Measurements from ENCODE around the gene VDAC2. TPM values are rescaled to one million over a fixed set of nuclear protein-coding genes. Genes with fewer than 3 reads are reported as not detected.
"Not testable (repeated sequence)": the region's sequence is repeated elsewhere in the genome, so short reads cannot be mapped to it uniquely, and the experiment has no call there.

Gene VDAC2
- total RNA-seq, 2 experiments from 2014 or later = 193 TPM

GRCh38 chr10:75186310-75186709 lies 24.3 kb upstream of the VDAC2 start:
- Mint-ChIP-seq H3K27me3 (ENCODE audit: low read depth) (no peaks in the 10 kb centered on the region), H3K4me3 (no peak overlapping the region), H3K4me1 (ENCODE audit: low read depth) (peaks cover 11% of the 10 kb centered on the region), H3K27ac (no peak overlapping the region), H3K36me3 (ENCODE audit: low read depth) (peaks cover 1% of the 10 kb centered on the region), H3K9me3 (no peaks in the 10 kb centered on the region)
- CTCF ChIA-PET = interaction anchor here (0.7 to 4.0 kb wide), 5 partner anchors 9 to 50 kb away, joined by 3 to 42 read pairs (median 25); partner anchors contain the start of gene COMTD1
- no peak for DNase-seq
- intact Hi-C loops (cut with micrococcal nuclease) = no loop called here

- peak; percentile 82 for DNase-seq
- no peak overlapping the region for H3K27ac Mint-ChIP-seq
- H3K4me1 Mint-ChIP-seq (ENCODE audit: low read depth) = peaks cover 8% of the 10 kb centered on the region
- H3K4me3 Mint-ChIP-seq = no peak overlapping the region
- H3K9me3 Mint-ChIP-seq = no peaks in the 10 kb centered on the region
- H3K27me3 Mint-ChIP-seq (ENCODE audit: low read depth) = no peaks in the 10 kb centered on the region
- H3K36me3 Mint-ChIP-seq (ENCODE audit: low read depth) = no peaks in the 10 kb centered on the region
- CTCF ChIA-PET = interaction anchor here (0.6 to 4.0 kb wide), 15 partner anchors 9 to 998 kb away, joined by 3 to 42 read pairs (median 5); partner anchors contain the start of genes COMTD1 and VDAC2
- intact Hi-C loops (cut with micrococcal nuclease) = loop anchor here (1.0 kb wide), 3 partner anchors 22 to 48 kb away; partner anchors contain the start of gene VDAC2
Observed at GRCh38 chr10:75187961-75188426, 22.6 kb upstream of the VDAC2 start.

- H3K36me3 Mint-ChIP-seq (ENCODE audit: low read depth); H3K27ac Mint-ChIP-seq; H3K9me3 Mint-ChIP-seq; H3K4me3 Mint-ChIP-seq; H3K27me3 Mint-ChIP-seq (ENCODE audit: low read depth); H3K4me1 Mint-ChIP-seq (ENCODE audit: low read depth); DNase-seq: not testable (repeated sequence)
- CTCF ChIA-PET = interaction anchor here (0.6 to 4.0 kb wide), 15 partner anchors 9 to 998 kb away, joined by 3 to 42 read pairs (median 5); partner anchors contain the start of genes COMTD1 and VDAC2
- intact Hi-C loops (cut with micrococcal nuclease) = loop anchor here (1.0 kb wide), 3 partner anchors 22 to 48 kb away; partner anchors contain the start of gene VDAC2
Observed at GRCh38 chr10:75188522-75188921, 22.1 kb upstream of the VDAC2 start.

- intact Hi-C loops (cut with micrococcal nuclease) = no loop called here
- H3K27me3 Mint-ChIP-seq (ENCODE audit: low read depth) = no peaks in the 10 kb centered on the region
- no peak overlapping the region for H3K27ac Mint-ChIP-seq
- CTCF ChIA-PET = interaction anchor here (0.5 to 4.0 kb wide), 4 partner anchors 22 to 46 kb away, joined by 4 to 42 read pairs (median 8); partner anchors contain the start of genes COMTD1 and VDAC2
- no peaks in the 10 kb centered on the region for H3K36me3 Mint-ChIP-seq (ENCODE audit: low read depth)
- DNase-seq = no peak
- peaks cover 8% of the 10 kb centered on the region for H3K4me1 Mint-ChIP-seq (ENCODE audit: low read depth)
- H3K4me3 Mint-ChIP-seq = no peak overlapping the region
- no peaks in the 10 kb centered on the region for H3K9me3 Mint-ChIP-seq
Observed at GRCh38 chr10:75189266-75190096, 21.1 kb upstream of the VDAC2 start.

- CTCF ChIA-PET = interaction anchor here (0.8 to 1.0 kb wide), 2 partner anchors 18 to 39 kb away, joined by 3 to 5 read pairs; partner anchors contain the start of gene VDAC2
- intact Hi-C loops (cut with micrococcal nuclease) = no loop called here
- Mint-ChIP-seq H3K9me3 (no peaks in the 10 kb centered on the region), H3K4me1 (ENCODE audit: low read depth) (peaks cover 8% of the 10 kb centered on the region), H3K4me3 (no peak overlapping the region), H3K36me3 (ENCODE audit: low read depth) (no peaks in the 10 kb centered on the region), H3K27ac (no peak overlapping the region), H3K27me3 (ENCODE audit: low read depth) (no peaks in the 10 kb centered on the region)
- DNase-seq = no peak
Observed at GRCh38 chr10:75191821-75192568, 18.6 kb upstream of the VDAC2 start.

GRCh38 chr10:75194625-75195024 lies 16.0 kb upstream of the VDAC2 start:
- H3K9me3 Mint-ChIP-seq; H3K36me3 Mint-ChIP-seq (ENCODE audit: low read depth); H3K27me3 Mint-ChIP-seq (ENCODE audit: low read depth); intact Hi-C loops (cut with micrococcal nuclease); H3K4me3 Mint-ChIP-seq; H3K27ac Mint-ChIP-seq; DNase-seq; H3K4me1 Mint-ChIP-seq (ENCODE audit: low read depth): not testable (repeated sequence)
- CTCF ChIA-PET = interaction anchor here (0.6 to 1.0 kb wide), 5 partner anchors 8 to 1072 kb away, joined by 3 to 4 read pairs (median 3); no protein-coding TSS in a partner anchor

- no peak for DNase-seq
- no peaks in the 10 kb centered on the region for H3K4me1 Mint-ChIP-seq (ENCODE audit: low read depth)
- no peaks in the 10 kb centered on the region for H3K27me3 Mint-ChIP-seq (ENCODE audit: low read depth)
- H3K36me3 Mint-ChIP-seq (ENCODE audit: low read depth) = no peaks in the 10 kb centered on the region
- CTCF ChIA-PET = interaction anchor here (0.7 to 3.0 kb wide), 5 partner anchors 8 to 1072 kb away, joined by 3 to 25 read pairs (median 3); no protein-coding TSS in a partner anchor
- H3K9me3 Mint-ChIP-seq = no peaks in the 10 kb centered on the region
- H3K4me3 Mint-ChIP-seq = no peak overlapping the region
- H3K27ac Mint-ChIP-seq = no peak overlapping the region
- intact Hi-C loops (cut with micrococcal nuclease) = no loop called here
Observed at GRCh38 chr10:75195035-75195763, 15.4 kb upstream of the VDAC2 start.

- Mint-ChIP-seq H3K27ac (no peak overlapping the region), H3K4me3 (no peak overlapping the region), H3K27me3 (ENCODE audit: low read depth) (no peaks in the 10 kb centered on the region), H3K4me1 (ENCODE audit: low read depth) (no peaks in the 10 kb centered on the region), H3K36me3 (ENCODE audit: low read depth) (no peaks in the 10 kb centered on the region), H3K9me3 (no peaks in the 10 kb centered on the region)
- CTCF ChIA-PET = interaction anchor here (1.6 to 3.0 kb wide), 2 partner anchors 10 to 39 kb away, joined by 5 to 25 read pairs; partner anchors contain the start of gene COMTD1
- intact Hi-C loops (cut with micrococcal nuclease) = no loop called here
- DNase-seq = no peak
Observed at GRCh38 chr10:75197066-75197465, 13.5 kb upstream of the VDAC2 start.

GRCh38 chr10:75197906-75198305 lies 12.7 kb upstream of the VDAC2 start:
- no peak for DNase-seq
- no peaks in the 10 kb centered on the region for H3K4me1 Mint-ChIP-seq (ENCODE audit: low read depth)
- H3K27me3 Mint-ChIP-seq (ENCODE audit: low read depth) = no peaks in the 10 kb centered on the region
- H3K27ac Mint-ChIP-seq = no peak overlapping the region
- no peaks in the 10 kb centered on the region for H3K9me3 Mint-ChIP-seq
- CTCF ChIA-PET = interaction anchor here (1.6 to 3.0 kb wide), 2 partner anchors 11 to 38 kb away, joined by 5 to 25 read pairs; partner anchors contain the start of gene COMTD1
- no peak overlapping the region for H3K4me3 Mint-ChIP-seq
- H3K36me3 Mint-ChIP-seq (ENCODE audit: low read depth) = no peaks in the 10 kb centered on the region
- intact Hi-C loops (cut with micrococcal nuclease) = no loop called here

GRCh38 chr10:75199949-75200348 lies 10.6 kb upstream of the VDAC2 start:
- H3K27ac Mint-ChIP-seq; H3K36me3 Mint-ChIP-seq (ENCODE audit: low read depth); H3K9me3 Mint-ChIP-seq; H3K4me3 Mint-ChIP-seq; intact Hi-C loops (cut with micrococcal nuclease); DNase-seq; H3K27me3 Mint-ChIP-seq (ENCODE audit: low read depth); H3K4me1 Mint-ChIP-seq (ENCODE audit: low read depth): not testable (repeated sequence)
- CTCF ChIA-PET = interaction anchor here (0.6 to 0.8 kb wide), 3 partner anchors 29 to 1052 kb away, joined by 3 to 4 read pairs (median 3); no protein-coding TSS in a partner anchor

GRCh38 chr10:75201793-75202307 lies 8.7 kb upstream of the VDAC2 start:
- Mint-ChIP-seq H3K9me3 (no peaks in the 10 kb centered on the region), H3K27me3 (ENCODE audit: low read depth) (no peaks in the 10 kb centered on the region), H3K36me3 (ENCODE audit: low read depth) (no peaks in the 10 kb centered on the region), H3K27ac (no peak overlapping the region), H3K4me1 (ENCODE audit: low read depth) (no peaks in the 10 kb centered on the region), H3K4me3 (no peak overlapping the region)
- DNase-seq = no peak
- CTCF ChIA-PET = interaction anchor here (0.6 kb wide), 1 partner anchor 23 kb away, joined by 3 read pairs; no protein-coding TSS in a partner anchor
- intact Hi-C loops (cut with micrococcal nuclease) = no loop called here
